ENCODE measurements around the gene PDZD7.

The PDZD7 gene

DNA sequence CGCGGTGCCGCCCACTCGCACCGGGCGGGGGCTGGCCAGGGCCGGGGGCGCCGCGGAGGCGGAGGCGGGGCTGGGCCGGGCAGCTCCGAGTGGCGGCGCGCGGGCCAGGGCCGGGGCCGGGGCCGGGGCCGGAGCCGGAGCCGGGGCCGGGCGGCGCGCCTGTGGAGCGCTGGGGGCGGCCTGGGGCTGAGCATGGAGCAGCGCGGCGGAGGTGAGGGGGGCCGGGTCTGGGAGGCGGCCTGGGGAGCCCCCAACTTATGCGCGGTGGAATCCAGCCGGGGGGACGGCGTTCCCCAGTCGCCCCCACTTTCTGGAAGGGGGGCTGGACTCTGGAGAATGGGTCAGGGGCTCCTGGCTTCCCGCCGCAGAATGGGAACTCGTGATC is 31.2 kb downstream of the PDZD7 start, which contains the start of gene LZTS2:
Gene LZTS2, plus strand, starts transcription at position 67 of the 385 bp plus-strand sequence. CDS start 2,731 bp downstream, outside the sequence.
- DNase-seq, result no peak

DNA sequence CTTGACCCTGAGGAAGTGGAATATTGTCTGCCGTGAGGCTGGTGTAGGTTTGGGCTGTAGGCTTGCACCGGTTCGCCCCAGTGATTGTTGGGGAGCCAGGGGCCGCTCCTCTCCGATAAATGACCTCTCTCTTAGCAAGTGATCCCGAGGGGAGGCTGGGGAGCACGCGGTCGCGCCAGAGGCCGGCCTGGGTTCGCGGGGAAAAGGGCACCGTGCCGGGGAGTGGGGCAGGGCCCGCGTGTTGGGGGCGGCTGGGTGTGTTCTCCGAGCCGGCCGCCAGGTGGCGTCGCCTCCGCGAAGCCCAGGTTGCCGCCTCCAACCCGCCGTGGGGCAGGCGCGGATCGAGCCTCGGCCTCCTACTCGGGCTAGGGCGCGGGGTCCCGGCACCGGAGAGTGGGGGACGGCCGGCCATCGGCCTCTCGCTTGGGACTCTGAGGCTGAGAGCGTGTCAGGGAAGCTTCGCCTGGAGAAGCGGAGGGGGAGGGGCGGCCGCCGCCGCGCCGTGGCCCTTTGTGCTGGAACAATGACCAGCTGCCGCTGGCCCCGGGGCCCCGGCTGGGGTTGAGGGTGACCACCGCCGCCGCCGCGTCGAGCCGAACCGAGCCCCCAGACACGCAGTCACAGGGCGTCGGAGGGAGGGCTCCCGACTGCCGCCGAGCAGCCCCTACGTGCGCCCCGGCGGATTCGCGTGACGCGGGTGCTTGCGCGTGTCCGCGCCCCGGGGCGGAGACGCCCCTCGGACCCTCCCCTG is 31.8 kb downstream of the PDZD7 start:
- DNase-seq, result no peak

DNA sequence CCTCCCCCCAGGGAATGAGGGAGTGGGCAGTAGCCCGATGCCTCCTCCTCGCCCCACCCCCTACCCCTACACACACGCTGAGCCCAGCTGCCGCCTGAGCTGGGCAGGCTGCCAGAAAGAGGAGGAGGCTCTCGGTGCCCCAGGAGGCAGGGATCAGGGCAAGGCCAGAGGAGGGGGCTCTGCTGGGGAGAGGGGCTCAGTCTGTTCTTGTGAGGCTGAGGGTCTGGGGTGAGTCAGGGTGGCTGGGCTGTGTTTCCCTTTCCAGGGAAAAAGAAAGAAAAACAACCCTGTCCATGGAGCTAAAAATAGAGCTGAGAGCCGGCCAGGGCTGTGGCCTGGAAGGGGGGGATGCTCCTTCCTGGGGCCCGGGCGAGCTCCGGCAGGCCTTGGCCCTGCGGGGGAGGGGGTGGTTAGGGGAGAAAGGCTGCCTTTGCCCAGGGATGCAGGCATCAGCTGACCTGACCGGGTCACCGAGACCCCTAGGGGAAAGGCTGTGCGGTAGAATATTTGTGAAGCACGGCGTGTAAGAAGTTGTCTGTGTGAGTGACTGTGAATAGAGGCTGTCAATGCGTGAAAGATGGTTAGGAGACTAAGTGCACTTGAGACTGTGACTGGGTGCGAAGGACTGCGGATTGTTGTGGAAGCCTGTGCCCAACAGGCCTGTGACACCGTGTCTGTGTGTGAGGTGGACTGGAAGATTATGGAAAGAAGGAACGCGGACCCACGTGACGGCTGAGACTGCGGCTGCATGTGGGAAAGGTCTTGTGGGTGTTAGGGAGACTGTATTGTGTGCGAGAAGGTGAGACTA is 32.5 kb downstream of the PDZD7 start:
- DNase-seq, result no peak

DNA sequence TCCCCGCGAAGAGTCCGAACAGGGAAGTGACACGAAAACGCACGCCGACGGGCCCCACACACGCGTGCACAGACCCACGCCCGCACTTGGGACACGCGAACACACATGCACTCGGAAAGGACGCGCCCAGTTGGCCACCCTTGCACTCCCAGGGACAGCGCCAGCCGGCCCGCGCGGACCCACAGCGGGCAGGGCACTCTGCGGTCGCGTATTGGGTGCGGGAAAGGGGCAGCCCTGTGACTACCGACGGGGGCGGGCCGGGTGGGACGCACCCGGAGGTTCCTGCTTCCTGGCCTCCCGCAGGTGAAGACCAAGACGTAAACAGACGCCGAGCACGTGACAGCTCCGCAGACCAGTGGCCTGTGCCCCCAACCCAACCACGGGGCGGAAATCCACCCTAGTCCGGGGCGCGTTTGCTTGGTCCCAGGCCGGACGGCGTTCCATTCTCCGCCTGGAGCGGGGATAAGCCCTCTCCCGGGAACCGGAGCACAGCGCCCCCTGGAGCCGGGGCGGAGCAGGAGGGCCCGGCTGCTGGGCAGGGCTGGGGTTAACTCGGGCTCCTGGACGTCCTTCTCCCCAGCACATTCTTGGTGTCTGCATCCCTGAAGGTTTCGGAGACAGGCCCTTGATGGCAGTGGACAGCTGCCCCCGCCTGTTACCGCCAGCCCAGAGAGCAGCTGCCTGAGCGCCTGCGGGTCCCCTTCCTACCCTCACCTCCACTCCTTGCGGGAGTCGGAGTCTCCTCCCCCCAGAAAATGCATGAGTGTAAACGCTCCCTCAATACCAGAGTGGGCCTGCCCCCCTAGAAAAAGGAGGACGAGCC is 33.4 kb downstream of the PDZD7 start:
- DNase-seq, result no peak

DNA sequence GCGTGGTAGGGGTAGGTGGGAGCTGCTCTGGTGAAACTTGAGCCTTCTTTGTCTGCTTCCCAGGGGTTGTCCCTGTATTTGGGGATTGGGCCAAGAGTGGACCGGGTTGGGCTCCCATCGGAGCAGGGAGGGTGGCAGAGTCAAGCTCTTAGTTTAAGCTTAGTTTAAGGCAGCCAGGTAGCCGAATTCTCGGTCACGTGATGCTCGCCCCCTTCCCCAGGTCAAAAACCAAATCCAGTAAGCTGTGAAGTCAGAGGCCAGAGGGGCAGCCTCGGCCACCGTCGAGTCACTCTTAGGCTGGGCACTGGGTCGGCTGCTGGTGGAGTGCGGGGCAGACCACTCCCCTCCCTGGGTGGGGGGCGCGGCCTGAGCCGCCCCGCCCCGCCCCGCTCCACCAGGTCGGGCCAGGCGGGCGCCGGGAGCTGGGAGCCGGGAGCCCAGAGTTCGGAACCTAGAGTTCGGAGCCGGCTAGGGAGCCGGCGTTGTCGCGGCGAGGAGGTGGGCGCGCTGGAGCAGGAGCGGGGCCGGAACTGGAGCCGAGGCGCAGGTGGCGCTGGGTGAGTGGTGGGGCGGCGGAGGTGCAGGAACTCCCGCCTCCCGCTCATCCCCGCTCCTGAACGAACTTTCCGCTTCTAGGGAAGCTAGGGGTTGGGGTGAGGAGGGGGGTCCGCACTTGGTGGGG is 34.1 kb downstream of the PDZD7 start:
- DNase-seq, result no peak

DNA sequence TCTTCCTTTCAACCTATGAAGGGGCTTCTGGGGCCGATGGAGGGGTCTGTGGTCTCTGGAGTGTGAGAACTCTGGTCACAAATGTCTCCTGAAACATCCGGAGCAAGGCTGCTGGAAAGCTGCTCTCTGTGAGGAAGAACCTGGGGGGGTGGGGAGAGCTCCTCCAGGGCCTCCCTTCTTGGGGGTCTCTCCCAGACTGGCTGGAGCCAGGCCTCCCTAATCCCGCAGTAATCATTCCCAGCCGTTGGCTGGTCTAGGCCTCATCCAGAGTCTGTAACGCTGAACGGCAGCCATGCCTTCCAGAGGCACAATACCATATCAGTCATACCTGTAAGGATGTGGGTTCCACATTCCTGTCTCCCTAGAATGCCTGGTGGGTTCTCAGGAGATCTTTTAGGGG is 35.7 kb downstream of the PDZD7 start:
- DNase-seq, result no peak

DNA sequence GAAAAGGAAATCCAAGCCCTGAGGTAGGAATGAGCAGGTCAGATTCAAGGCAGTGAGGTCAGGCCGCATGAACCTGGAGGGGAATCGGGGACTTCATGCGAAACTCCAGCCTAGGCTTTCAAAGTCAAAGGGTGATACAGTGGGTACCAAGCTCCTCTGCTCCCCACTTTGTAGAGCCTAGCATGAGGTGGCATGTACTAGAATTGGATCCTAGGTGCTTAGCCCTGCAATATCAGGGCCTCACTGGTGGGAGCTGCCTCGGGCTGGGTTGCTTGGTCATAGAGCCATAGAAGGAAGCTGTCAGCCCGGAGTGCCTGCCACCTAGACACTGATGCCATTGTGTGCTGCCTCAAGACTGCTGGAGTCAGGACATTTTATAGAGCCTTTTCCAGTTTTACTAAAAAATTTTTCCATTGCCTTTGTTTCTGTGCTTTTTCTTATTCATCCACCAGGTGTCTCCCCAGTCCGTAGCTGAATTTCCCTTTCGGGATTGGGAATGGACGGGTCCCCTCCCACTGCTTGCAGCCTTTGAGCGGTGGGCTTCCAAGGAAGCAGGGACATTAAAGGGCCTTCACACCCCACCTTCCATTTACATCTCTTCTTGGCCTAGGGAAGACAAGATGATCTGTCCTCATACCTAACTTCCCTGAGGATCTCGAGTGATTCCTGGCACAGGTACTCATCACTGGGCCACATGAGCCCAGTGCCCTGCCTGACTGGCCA is 36.8 kb downstream of the PDZD7 start:
- no peak for DNase-seq

DNA sequence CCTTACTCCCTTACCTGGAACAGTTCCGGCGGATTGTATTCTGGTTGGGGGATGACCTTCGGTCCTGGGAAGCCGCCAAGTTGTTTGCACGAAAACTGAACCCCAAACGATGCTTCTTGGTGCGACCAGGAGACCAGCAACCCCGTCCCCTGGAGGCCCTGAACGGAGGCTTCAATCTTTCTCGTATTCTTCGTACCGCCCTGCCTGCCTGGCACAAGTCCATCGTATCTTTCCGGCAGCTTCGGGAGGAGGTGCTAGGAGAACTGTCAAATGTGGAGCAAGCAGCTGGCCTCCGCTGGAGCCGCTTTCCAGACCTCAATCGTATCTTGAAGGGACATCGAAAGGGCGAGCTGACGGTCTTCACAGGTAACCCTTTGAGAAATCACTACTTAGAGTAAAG is 41.8 kb downstream of the PDZD7 start:
- DNase-seq, result no peak

DNA sequence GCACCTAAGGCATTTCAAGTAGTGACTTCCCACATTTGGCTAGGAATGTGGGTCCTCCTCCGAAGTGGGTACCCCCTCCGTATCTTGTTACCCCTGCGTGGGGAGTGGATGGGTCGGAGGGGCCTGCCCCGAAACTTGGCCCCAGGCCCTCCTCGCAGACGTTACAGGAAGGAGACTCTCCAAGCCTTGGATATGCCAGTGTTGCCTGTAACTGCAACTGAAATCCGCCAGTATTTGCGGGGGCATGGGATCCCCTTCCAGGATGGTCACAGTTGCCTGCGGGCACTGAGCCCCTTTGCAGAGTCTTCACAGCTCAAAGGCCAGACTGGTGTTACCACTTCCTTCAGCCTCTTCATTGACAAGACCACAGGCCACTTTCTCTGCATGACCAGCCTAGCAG is 42.8 kb downstream of the PDZD7 start:
- no peak for DNase-seq

DNA sequence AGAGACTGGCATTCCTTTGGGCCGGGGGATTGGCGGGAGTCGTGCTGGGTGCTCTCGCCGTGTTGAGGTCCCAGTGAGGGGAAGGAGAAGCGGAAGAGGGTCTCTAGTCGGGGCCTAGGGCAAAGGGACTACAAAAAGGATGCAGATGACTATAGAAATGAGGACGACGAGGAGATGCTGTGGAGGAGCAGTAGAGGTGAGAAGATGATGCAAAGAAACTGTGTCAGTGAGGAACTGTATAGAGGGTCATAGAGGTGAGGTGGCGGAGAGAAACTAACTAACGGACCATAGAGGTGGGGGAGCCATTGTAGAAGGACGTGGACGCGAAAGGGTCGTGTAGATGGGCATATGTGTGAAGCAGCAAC is 43.3 kb downstream of the PDZD7 start:
- no peak for DNase-seq

DNA sequence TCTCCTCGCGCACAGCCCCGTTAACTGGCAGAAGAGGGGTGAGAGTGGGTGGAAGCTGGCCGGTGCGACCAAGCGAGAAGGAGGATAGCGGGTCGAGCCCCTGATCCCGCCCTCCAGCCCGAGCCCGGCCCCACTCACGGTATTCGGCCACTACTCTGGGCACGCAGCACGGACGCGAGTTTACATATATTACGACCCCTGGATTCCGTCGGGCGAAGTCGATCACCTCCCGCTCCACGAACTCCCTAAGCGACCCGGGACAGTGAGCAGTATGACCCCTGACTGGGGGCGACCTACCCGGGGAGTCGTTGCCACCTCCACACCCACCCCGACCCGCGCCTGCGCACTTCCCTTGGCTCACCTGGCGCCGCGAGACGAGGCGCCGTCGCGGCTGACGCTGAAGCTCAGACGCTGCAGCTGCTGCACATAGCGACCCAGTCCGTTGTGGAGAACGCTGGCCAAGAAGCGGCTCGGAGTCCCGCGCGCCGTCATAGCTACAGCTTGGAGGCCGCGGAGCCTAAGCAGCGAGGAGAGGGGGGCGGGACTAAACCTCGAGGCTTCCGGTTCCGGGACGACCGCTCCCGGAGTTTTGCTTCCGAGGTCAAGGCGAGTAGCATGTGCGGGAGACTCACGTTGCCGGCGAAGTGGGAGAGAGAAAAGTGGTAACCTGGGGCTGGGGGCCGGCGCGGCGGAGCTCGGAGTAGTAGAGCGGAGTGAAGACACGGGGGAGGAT is 43.8 kb downstream of the PDZD7 start, which contains the start of the genes MRPL43 and TWNK:
Gene MRPL43, minus strand, starts transcription at position 546 of the 733 bp plus-strand sequence. Its CDS starts 54 bp downstream, at position 492.
Gene TWNK, plus strand, starts transcription at position 592 of the 733 bp plus-strand sequence. CDS start 668 bp downstream, outside the sequence.
- no peak for DNase-seq

DNA sequence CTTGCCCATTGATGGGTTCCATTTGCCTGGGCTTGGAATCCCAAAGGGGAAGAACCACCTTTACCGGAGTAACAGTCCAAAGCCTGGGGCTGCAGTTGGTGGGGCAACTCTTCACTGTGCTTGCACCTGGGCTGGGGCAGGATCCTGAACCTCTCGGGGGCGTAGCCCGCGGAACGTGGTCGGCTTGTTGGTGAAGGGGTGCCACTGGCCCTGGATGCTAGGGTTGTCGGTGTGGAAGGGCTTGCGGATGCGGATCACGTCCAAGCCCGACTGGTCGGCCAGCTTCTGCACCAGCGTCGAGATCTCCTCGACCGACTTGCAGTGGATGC is 44.3 kb downstream of the PDZD7 start:
- no peak for DNase-seq

DNA sequence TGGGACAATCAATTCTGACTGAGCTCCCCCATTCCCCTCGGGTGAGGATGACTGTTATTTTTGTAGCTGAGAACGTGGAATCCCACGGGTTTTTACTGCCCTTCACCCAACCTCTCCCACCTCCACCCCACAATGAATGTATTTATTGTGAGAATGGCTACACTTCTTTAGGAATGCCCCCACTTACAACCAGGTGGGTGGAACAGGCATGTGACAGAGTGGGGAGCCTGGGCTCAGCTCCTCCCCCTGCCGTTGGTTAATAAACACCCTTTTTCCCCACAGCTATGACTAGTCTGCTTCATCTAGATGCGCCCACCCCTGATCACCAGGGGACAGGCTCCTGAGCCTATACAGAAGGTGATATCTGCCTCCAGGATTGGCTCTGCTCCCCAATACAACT is 45.6 kb downstream of the PDZD7 start:
- DNase-seq, result no peak

DNA sequence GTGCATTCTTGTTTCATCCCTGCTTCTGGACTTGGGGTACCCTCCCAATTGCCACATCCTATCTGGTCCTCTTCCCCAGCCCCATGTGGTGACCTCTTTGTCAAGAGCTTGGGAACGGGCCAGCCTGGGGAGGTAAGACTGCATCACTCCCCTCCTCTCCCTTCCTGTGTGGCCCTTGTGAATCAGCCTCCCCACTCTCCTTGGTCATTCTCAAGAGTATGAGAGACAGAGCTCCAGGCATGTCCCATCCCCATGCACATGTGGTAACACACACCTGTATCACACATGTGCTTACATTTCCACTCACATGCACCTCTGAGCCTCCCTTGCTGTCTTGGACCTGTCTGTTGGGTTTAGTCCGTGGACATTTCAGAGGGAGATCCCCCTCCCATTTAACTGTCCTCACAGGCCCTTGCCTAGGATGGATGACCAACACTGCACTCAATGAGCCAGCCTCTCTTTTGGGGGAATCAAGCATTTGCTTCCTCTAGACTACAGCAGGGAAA is 46.2 kb downstream of the PDZD7 start:
- no peak for DNase-seq

DNA sequence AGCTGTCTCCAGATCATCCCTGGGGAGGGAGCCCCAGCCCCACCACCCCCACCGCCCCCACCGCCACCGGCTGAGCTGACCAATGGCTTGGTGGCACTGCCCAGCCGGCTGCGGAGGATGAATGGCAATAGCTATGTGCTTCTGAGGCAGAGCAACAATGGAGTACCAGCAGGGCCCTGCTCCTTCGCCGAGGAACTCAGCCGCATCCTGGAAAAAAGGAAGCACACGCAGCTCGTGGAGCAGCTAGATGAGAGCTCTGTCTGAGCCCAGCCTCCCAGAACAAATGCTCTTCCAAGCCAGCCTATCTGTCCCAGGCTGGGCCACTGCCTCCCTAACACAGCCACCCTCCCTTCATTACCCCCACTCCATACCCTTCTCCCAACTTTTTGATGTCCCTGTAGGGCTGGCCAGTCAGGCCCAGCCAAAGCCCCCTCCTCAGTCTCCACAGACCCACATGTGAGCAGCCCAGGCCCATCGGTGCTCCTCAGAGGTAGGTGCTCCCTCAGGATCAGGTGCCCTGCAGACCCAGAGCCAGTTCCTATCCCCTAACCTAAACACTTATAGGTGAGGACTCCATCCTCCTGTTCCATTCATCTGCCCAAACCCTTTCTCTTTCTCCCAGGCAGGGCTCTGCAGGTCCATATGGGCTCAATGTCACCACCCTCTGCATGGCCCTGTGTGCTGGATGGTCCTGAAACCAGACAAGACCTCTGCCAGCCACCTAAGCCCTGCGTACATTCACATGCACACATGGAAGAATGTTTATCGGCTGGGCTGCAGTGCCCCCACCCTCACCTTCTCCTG is 46.9 kb downstream of the PDZD7 start:
- DNase-seq, result no peak

DNA sequence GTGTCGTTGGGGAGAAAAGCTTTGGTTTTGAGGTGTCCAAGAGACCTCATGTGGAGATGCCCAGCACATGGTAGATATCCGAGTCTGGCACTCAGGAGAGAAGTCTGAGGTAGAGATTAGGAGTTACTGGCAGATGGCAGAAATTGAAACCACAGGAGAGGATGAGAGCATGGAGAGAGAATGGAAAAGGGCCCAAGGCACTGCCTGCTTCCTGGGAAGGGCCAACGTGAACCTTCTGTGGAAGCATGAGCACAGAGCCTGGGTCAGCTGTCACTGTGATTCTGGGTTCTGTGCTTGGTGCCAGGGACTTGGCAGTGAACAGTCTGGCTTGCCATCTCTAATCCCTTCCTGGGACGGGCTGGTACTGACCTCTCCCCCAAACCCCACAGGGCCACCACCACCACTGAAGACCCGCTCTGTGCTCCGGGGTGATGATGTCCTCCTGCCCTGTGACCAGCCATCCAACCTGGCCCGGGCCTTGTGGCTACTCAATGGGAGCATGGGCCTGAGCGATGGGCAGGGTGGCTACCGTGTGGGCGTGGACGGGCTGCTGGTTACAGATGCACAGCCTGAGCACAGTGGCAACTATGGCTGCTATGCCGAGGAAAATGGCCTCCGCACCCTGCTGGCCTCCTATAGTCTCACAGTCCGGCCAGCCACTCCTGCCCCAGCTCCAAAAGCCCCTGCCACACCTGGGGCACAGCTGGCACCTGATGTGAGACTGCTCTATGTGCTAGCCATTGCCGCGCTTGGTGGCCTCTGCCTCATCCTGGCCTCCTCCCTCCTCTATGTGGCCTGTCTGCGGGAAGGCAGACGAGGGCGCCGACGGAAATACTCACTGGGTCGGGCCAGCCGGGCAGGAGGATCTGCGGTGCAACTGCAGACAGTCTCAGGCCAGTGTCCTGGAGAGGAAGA is 47.8 kb downstream of the PDZD7 start:
- no peak for DNase-seq

DNA sequence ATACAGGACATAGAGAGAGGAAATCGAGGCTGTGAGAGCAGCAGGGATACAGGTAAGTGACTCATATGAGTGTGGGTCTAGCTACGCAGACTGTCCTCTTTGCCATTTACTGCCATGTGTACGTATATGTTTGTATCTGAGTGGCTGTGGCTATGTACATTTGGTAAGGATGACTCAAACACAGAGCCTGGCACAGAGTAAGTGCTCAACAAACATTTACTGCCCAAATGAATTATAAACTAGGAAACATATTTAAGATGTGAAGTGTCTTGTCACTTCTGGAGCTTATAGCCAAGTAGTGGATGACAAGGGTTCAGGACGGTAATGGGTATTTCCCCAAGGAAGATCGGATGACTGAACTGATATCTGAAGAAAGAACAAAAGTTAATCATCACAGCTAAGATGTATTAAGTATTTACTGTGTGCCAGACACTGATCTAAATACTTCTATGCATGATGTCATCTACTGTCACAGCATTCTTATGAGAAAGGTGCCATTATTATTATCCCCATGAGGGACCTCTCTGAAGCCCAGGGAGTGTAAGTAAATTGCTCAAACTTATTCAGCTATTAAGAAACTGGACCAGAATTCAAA is 49.7 kb downstream of the PDZD7 start:
- DNase-seq, result no peak

DNA sequence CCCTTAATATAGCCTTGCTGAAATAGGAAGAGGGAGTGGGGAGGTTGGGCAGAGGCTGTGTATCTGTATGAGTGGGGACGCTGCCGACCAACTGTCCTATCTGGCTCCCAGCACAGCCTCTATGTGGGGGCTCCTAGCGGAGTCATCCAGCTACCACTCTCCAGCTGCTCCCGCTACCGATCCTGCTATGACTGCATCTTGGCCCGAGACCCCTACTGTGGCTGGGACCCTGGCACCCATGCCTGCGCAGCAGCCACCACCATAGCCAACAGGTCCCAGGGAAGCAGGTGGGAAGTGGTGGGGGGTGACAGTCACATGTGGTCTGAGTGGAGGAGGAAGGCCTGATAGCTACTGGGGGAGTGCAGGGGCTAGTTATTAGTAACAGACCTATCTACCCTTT is 50.2 kb downstream of the PDZD7 start:
- no peak for DNase-seq

DNA sequence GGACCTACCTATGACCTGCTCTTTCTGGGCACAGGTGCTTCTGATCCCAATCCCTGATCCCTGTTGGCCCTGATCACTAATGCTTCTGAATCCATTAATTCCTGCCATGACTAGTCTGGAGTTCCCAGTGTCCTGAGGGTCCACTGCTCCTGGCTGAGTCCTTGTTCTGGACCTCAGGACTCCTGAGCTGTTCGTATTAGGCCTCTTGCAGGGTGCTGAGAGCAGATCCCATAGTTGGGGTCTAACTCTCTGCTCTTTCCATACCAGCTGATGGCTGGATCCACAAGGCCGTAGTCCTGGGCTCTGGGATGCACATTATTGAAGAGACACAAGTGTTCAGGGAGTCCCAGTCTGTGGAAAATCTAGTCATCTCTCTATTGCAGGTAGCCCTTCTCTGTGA is 50.6 kb downstream of the PDZD7 start:
- DNase-seq, result no peak

Data from SIG-M5 (cell line).